NCI-H2107 treated with DMSO at 0.1 percent for 48 hours (cell line): ENCODE results near the gene MGRN1.
"Not testable (repeated sequence)": the region's sequence is repeated elsewhere in the genome, so short reads cannot be mapped to it uniquely, and the experiment has no call there.

Experiments used
- DNase-seq: peaks from one replicate; lab custom pipeline; 2025; ENCODE audit not compliant: unreplicated experiment; lab: John Stamatoyannopoulos, UW

The MGRN1 gene

GRCh38 chr16:4728676-4729075 lies 104.0 kb downstream of the MGRN1 start:
- no peak for DNase-seq

DNA sequence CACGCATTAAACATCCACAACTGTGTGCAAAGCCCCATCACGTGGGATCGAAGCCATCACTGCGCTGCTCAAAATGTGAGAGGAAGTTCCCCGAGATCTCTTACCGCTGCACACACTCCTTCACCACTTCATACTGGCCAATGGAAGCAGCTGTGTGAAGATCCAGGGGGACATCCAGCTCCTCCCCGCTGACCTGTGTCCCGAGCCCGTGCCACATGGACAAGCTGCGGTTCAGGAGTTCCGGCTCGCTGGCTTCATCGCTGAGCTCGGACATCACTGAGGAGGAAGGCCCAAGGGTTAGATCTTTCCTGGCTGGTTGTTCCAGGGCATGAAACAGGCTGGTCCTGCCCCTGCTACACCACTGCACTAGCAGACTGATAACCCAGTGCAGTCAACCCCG lies 105.2 kb downstream of the MGRN1 start:
- DNase-seq, result no peak

- DNase-seq, result no peak
Observed at GRCh38 chr16:4733211-4733742, 108.7 kb downstream of the MGRN1 start.

GRCh38 chr16:4733747-4734062 lies 109.1 kb downstream of the MGRN1 start:
- DNase-seq, result no peak

GRCh38 chr16:4734063-4734729 lies 109.6 kb downstream of the MGRN1 start, which contains the start of the genes ANKS3 and DNAAF8:
Gene ANKS3, minus strand, starts transcription at chr16:4734271. Its CDS starts 4,122 bp downstream, at chr16:4730149.
Gene DNAAF8, plus strand, starts transcription at chr16:4734537. Its CDS starts 1,978 bp downstream, at chr16:4736515.
- peak; percentile 76 for DNase-seq

GRCh38 chr16:4734730-4735535 lies 110.3 kb downstream of the MGRN1 start:
- peak; percentile 39 for DNase-seq

DNA sequence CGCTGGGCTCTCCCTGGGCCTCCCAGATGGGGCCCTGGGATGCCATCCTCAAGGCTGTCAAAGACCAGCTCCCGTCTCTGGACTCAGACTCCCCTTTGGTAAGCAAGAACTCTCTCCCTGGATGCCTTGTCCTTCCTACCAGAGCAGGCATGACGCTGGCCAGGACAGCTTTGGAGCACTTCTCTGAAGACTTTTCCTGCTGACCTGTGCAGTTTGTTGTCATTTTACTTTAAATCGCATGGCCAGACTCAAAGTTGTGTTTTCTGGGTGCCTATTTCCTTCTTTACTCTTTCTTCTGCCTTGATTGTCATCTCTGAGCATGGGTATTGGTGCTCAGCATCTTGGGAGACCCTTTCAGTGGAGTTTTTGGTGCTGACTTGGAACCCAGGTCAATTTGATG lies 111.9 kb downstream of the MGRN1 start:
- no peak for DNase-seq

GRCh38 chr16:4737545-4737944 lies 112.9 kb downstream of the MGRN1 start:
- no peak for DNase-seq

DNA sequence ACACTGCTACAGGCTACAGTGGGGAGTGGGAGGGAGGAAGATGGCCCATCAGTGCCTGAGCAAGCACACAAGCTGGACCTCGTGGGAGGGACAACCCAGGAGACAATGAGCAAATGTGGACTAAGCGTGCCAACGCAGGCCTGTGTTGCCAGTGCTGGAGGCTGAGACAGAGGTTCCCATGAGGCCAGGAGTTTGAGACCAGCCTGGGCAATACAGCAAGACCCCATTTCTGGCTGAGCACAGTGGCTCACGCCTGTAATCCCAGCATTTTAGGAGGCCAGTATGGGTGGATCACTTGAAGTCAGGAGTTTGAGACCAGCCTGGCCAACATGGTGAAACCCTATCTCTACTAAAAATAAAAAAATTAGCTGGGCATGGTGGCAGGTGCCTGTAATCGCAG lies 113.7 kb downstream of the MGRN1 start:
- DNase-seq, result not testable (repeated sequence)
